ENCODE measurements around the gene DDTL.
"Not testable (repeated sequence)": the region's sequence is repeated elsewhere in the genome, so short reads cannot be mapped to it uniquely, and the experiment has no call there.

DNA sequence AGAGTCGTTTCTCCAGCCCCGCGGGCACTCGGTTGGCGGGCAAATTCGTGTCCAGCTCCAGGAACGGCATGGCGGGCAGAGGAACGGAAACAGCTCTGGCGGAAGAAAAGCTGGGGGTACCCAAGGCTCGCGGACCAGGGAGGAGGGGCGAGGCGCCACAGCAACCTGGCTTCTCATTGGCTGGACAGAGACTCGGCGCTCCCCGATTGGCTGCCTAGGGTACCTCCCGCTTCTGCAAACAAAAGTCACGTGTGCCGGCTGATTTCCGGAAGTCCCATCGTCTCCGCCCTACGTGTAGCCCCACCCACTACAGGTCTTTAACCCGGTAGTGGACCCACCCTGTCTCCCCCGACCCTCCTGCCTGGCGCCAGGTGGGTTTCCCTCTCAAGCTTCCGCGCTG, 7.7 kb downstream of the DDTL start, which contains the start of gene DDT:
- TF ChIP-seq CTCF (IDR thresholded peaks at IDR 0.05; ENCODE audit: extremely low read depth in 1 of 2, insufficient read depth in 1 of 2, low read depth in 1 of 2, low read length in 2 of 2); FOS (IDR thresholded peaks at IDR 0.05; ENCODE audit: borderline replicate concordance, insufficient read depth, low read length); EZH2 (IDR thresholded peaks at IDR 0.05; ENCODE audit: borderline replicate concordance, low read depth, low read length, severe bottlenecking); POLR2AphosphoS5 (IDR thresholded peaks at IDR 0.05; ENCODE audit: insufficient read depth, low read depth, low read length); MYC (IDR thresholded peaks at IDR 0.05; ENCODE audit: low read depth, low read length); POLR2A (IDR thresholded peaks at IDR 0.05; ENCODE audit: low read depth, low read length): not testable (repeated sequence)
